ENCODE results near the gene AURKB. TPM values are rescaled to one million over a fixed set of nuclear protein-coding genes. Genes with fewer than 3 reads are reported as not detected.

Gene AURKB
- total RNA-seq, 4 donors from 2014 or later, result 3.7 to 18.2 (median 9.5) TPM

- Histone ChIP-seq H3K4me3 (no peak overlapping the region), H3K27me3 (no peaks in the 10 kb centered on the region), H3K27ac (no peak overlapping the region), H3K36me3 (peaks cover 19% of the 10 kb centered on the region), H3K9me3 (no peaks in the 10 kb centered on the region), H3K4me1 (peaks cover 13% of the 10 kb centered on the region)
- TF ChIP-seq EP300 (IDR thresholded peaks at IDR 0.05) (no peak), POLR2A (IDR thresholded peaks at IDR 0.05) (no peak), POLR2AphosphoS5 (IDR thresholded peaks at IDR 0.05) (no peak), CTCF (IDR thresholded peaks at IDR 0.05) (no peak)
- no peak for DNase-seq (ENCODE audit: low spot score in 2 of 2)
- WGBS, result 85% methylated on average over 5 of the region's 5 CpGs
Observed at GRCh38 chr17:8243827-8244226, 33.5 kb upstream of the AURKB start.

GRCh38 chr17:8237886-8238285 is 27.5 kb upstream of the AURKB start:
- no peaks in the 10 kb centered on the region for H3K4me1 ChIP-seq
- peaks cover 76% of the 10 kb centered on the region for H3K36me3 ChIP-seq
- no peak overlapping the region for H3K27ac ChIP-seq
- no peaks in the 10 kb centered on the region for H3K27me3 ChIP-seq
- 82% methylated on average over 4 of the region's 4 CpGs for WGBS
- DNase-seq (ENCODE audit: low spot score in 2 of 2), result no peak
- no peaks in the 10 kb centered on the region for H3K9me3 ChIP-seq
- no peak overlapping the region for H3K4me3 ChIP-seq
- TF ChIP-seq POLR2AphosphoS5 (IDR thresholded peaks at IDR 0.05) (no peak), EP300 (IDR thresholded peaks at IDR 0.05) (no peak), POLR2A (IDR thresholded peaks at IDR 0.05) (no peak), CTCF (IDR thresholded peaks at IDR 0.05) (no peak)

GRCh38 chr17:8237175-8237574 is 26.8 kb upstream of the AURKB start:
- 84% methylated on average over 7 of the region's 7 CpGs for WGBS
- no peak for DNase-seq (ENCODE audit: low spot score in 2 of 2)
- peaks cover 83% of the 10 kb centered on the region for H3K36me3 ChIP-seq
- H3K9me3 ChIP-seq, result no peaks in the 10 kb centered on the region
- H3K4me1 ChIP-seq, result no peaks in the 10 kb centered on the region
- H3K27me3 ChIP-seq, result no peaks in the 10 kb centered on the region
- TF ChIP-seq POLR2AphosphoS5 (IDR thresholded peaks at IDR 0.05) (no peak), POLR2A (IDR thresholded peaks at IDR 0.05) (no peak), EP300 (IDR thresholded peaks at IDR 0.05) (no peak), CTCF (IDR thresholded peaks at IDR 0.05) (no peak)
- H3K4me3 ChIP-seq, result no peak overlapping the region
- H3K27ac ChIP-seq, result no peak overlapping the region

DNA sequence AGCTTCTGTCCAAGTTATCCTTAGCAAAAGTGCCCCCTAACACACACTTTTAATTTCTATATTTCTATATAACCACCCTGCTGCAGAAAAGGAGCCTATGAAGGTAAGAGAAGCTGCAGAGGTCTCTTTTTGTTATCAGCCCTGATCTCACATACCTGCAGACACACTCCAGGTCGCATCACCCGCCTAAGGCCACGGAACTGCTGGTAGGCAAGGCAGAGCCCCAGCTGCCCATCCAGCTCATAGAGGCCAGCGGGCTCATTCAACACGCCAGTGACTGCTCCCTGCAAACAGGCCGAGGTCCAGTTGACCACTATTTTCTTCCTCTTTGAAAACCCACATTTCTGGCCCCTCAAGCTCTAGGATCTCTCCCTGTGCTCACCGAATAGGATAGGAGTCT is 25.3 kb upstream of the AURKB start:
- no peaks in the 10 kb centered on the region for H3K4me1 ChIP-seq
- no peak for DNase-seq (ENCODE audit: low spot score in 2 of 2)
- peaks cover 88% of the 10 kb centered on the region for H3K36me3 ChIP-seq
- 90% methylated on average over 7 of the region's 7 CpGs for WGBS
- H3K4me3 ChIP-seq, result no peak overlapping the region
- no peaks in the 10 kb centered on the region for H3K27me3 ChIP-seq
- H3K9me3 ChIP-seq, result no peaks in the 10 kb centered on the region
- TF ChIP-seq POLR2AphosphoS5 (IDR thresholded peaks at IDR 0.05) (no peak), EP300 (IDR thresholded peaks at IDR 0.05) (no peak), POLR2A (IDR thresholded peaks at IDR 0.05) (no peak), CTCF (IDR thresholded peaks at IDR 0.05) (no peak)
- H3K27ac ChIP-seq, result no peak overlapping the region

- TF ChIP-seq EP300 (IDR thresholded peaks at IDR 0.05) (no peak), CTCF (IDR thresholded peaks at IDR 0.05) (no peak), POLR2AphosphoS5 (IDR thresholded peaks at IDR 0.05) (no peak), POLR2A (IDR thresholded peaks at IDR 0.05) (no peak)
- Histone ChIP-seq H3K9me3 (no peaks in the 10 kb centered on the region), H3K4me3 (no peak overlapping the region), H3K27ac (no peak overlapping the region), H3K27me3 (no peaks in the 10 kb centered on the region), H3K36me3 (peaks cover 97% of the 10 kb centered on the region), H3K4me1 (no peaks in the 10 kb centered on the region)
- WGBS, result 92% methylated on average over 18 of the region's 21 CpGs
- no peak for DNase-seq (ENCODE audit: low spot score in 2 of 2)
Observed at GRCh38 chr17:8234361-8235270, 24.2 kb upstream of the AURKB start.
